Muscle of arm (tissue), 12 donors: ENCODE measurements around the gene TTC9B. TPM values are rescaled to one million over a fixed set of nuclear protein-coding genes. Genes with fewer than 3 reads are reported as not detected.
"Not testable (repeated sequence)": the region's sequence is repeated elsewhere in the genome, so short reads cannot be mapped to it uniquely, and the experiment has no call there.

Experiments used
- DNase-seq: peaks from one replicate; pipeline ENCODE4 v3.0.0-alpha.2; 2013
- polyA plus RNA-seq, 12 donors: library from polyadenylated mRNA; unstranded; fragments of 120-200 nt; gene quantifications; one replicate each; pipeline ENCODE4 v1.2.1, GENCODE V29; 2013; ENCODE audit not compliant: insufficient read length in 12 of 12

The TTC9B gene
- polyA plus RNA-seq, 12 donors: 0.11 to 0.26 (median 0.15) TPM; not detected in 6

- DNase-seq: no peak
Observed at GRCh38 chr19:40233811-40234389, 15.7 kb upstream of the TTC9B start.

GRCh38 chr19:40232949-40233810 lies 15.0 kb upstream of the TTC9B start:
- no peak for DNase-seq

GRCh38 chr19:40232479-40232878 lies 14.3 kb upstream of the TTC9B start:
- DNase-seq: no peak

- no peak for DNase-seq
Observed at GRCh38 chr19:40231544-40232424, 13.6 kb upstream of the TTC9B start.

- no peak for DNase-seq
Observed at GRCh38 chr19:40231057-40231456, 12.9 kb upstream of the TTC9B start.

GRCh38 chr19:40229926-40230417 lies 11.8 kb upstream of the TTC9B start:
- no peak for DNase-seq

- no peak for DNase-seq
Observed at GRCh38 chr19:40229484-40229883, 11.3 kb upstream of the TTC9B start.

- DNase-seq: no peak
Observed at GRCh38 chr19:40228863-40229262, 10.7 kb upstream of the TTC9B start.

GRCh38 chr19:40228346-40228745 lies 10.2 kb upstream of the TTC9B start:
- no peak for DNase-seq

- no peak for DNase-seq
Observed at GRCh38 chr19:40225440-40226305, 7.5 kb upstream of the TTC9B start.

- no peak for DNase-seq
Observed at GRCh38 chr19:40224342-40225150, 6.4 kb upstream of the TTC9B start.

- no peak for DNase-seq
Observed at GRCh38 chr19:40223135-40223822, 5.1 kb upstream of the TTC9B start.

- DNase-seq: peak; percentile 81
Observed at GRCh38 chr19:40221858-40222619, 3.9 kb upstream of the TTC9B start.

GRCh38 chr19:40220674-40221073 lies 2.5 kb upstream of the TTC9B start:
- no peak for DNase-seq

GRCh38 chr19:40219721-40220276 lies 1.6 kb upstream of the TTC9B start:
- no peak for DNase-seq

GRCh38 chr19:40219029-40219428 lies 845 bp upstream of the TTC9B start:
- not testable (repeated sequence) for DNase-seq

- DNase-seq: no peak
Observed at GRCh38 chr19:40217027-40217810, 965 bp downstream of the TTC9B start.

GRCh38 chr19:40216777-40217026 lies 1.5 kb downstream of the TTC9B start:
- DNase-seq: no peak
